HCT116 (cell line): ENCODE results near the gene SLC4A9. TPM values are rescaled to one million over a fixed set of nuclear protein-coding genes. Genes with fewer than 3 reads are reported as not detected.

Source experiments
- CTCF ChIP-seq, 3 experiments: fragments of 200-600 bp in 1 of 3; sonication (generic) in 1 of 3; IDR thresholded peaks in 2 of 3; conservative IDR thresholded peaks in 1 of 3; 2 replicates each; pipeline ENCODE4 v1.5.1; 2012 to 2017; ENCODE audit warnings: low read depth in 2 of 3, low read length in 2 of 3, antibody characterized with exemption in 1 of 3, borderline replicate concordance in 1 of 3, control low read depth in 1 of 3, mild to moderate bottlenecking in 1 of 3, mixed read lengths in 1 of 3, mixed run types in 1 of 3, moderate library complexity in 1 of 3; ENCODE audit not compliant: insufficient read depth in 1 of 3
- EGR1 ChIP-seq: IDR thresholded peaks from 2 replicates; pipeline ENCODE4 v1.6.1; 2012; ENCODE audit warnings: low read depth
- REST ChIP-seq: IDR thresholded peaks from 2 replicates; pipeline ENCODE4 v1.6.1; 2012; ENCODE audit warnings: low read depth
- SRF ChIP-seq: IDR thresholded peaks from 2 replicates; pipeline ENCODE4 v1.6.1; 2012; ENCODE audit warnings: low read depth
- ZBTB33 ChIP-seq: IDR thresholded peaks from 2 replicates; pipeline ENCODE4 v1.6.1; 2011; ENCODE audit warnings: mild to moderate bottlenecking, low read length, moderate library complexity; ENCODE audit not compliant: insufficient replicate concordance; ENCODE audit errors: extremely low read depth
- total RNA-seq: library from RNA; stranded (reverse); gene quantifications from one replicate; pipeline ENCODE4 v1.2.1, GENCODE V29; 2021; ENCODE audit not compliant: unreplicated experiment

Gene SLC4A9
- total RNA-seq, 1 experiment from 2014 or later = 0.49 TPM

GRCh38 chr5:140401362-140402257, 41.6 kb downstream of the SLC4A9 start, which contains the start of gene ANKHD1 (continued):
- TF ChIP-seq REST (no peak), CTCF (IDR thresholded peaks at IDR 0.05 in 2 of 3, conservative IDR thresholded peaks at IDR 0.05 in 1 of 3; ENCODE audit: borderline replicate concordance in 1 of 3, insufficient read depth in 1 of 3, low read depth in 2 of 3, low read length in 2 of 3) (no peak), EGR1 (no peak), SRF (no peak), ZBTB33 (peak; percentile 65)
